KOPT-K1 (cell line): Measurements from ENCODE around the gene ZDHHC13.

Source experiments
- H3K27ac ChIP-seq: fragments of 200-600 bp; sonication (generic); 2 replicates; pipeline ENCODE4 v1.5.1; 2016; ENCODE audit warnings: antibody characterized with exemption, mild to moderate bottlenecking, low read depth, low read length; ENCODE audit not compliant: poor library complexity, severe bottlenecking
- H3K36me3 ChIP-seq: fragments of 200-600 bp; sonication (generic); 2 replicates; pipeline ENCODE4 v1.5.1; 2017; ENCODE audit warnings: antibody characterized with exemption, mild to moderate bottlenecking, low read length, moderate library complexity; ENCODE audit not compliant: insufficient read depth
- H3K9me3 ChIP-seq: fragments of 200-600 bp; sonication (generic); 2 replicates; pipeline ENCODE4 v1.5.1; 2017; ENCODE audit warnings: antibody characterized with exemption, low read length, mild to moderate bottlenecking; ENCODE audit not compliant: insufficient read depth, poor library complexity, severe bottlenecking

Gene ZDHHC13

DNA sequence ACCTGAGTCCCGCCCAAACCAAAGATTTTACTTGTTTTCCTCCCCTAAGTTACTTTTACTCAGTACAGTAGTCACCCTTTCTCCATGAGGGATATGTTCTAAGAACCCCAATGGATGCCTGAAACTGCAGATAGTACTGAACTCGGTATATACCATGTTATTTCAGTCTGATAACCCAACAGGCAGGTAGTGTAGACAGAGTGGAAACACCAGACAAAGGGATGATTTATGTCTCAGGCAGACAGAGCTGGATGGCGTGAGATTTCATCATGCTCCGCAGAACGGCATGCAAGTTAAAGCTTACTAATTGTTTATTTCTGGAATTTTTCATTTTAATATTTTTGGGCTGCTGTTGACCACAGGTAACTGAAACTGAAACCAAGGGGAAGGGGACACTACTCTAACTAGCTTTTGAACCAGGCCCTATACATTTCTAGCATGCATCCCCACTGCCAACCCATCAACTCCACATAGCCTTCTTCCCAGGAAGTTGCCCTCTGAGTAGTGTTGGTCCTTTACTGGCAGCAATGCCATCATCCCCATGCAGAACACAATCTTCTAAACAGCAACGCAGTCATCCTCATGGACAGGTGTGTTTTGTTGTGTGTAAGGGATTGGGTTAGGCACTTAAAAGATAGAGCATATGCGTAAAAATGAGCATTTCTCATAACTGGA, 57.1 kb downstream of the ZDHHC13 start:
- Histone ChIP-seq H3K36me3 (peaks cover 75% of the 10 kb centered on the region), H3K9me3 (no peaks in the 10 kb centered on the region), H3K27ac (no peak overlapping the region)

DNA sequence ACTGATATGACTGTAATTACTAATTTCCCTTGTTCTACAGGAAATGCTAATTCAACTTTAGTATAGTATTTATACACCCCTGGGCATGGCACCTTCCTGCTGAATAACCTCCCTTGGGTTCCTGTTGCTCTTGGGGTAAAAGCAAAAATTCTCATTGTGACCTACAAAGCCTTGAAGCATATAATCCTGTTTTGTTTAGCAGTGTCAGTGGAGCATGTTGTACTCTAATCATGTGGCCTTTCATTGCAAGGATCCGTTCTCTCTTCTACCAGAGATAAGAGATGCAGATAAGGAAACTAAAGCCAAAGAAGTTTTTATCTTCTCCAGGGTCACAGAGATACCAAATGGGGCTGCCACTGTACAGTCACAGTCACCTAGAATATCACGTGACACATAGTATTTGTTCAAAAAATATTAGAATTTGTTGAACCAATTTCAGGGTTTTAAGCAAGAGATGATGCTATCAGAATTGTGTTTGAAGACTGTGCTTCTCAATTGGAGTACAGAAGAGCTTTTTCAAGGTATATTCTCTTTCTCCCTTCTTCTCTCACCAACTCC, 59.7 kb downstream of the ZDHHC13 start:
- Histone ChIP-seq H3K36me3 (peaks cover 51% of the 10 kb centered on the region), H3K27ac (no peak overlapping the region), H3K9me3 (no peaks in the 10 kb centered on the region)

GRCh38 chr11:19181531-19182261, 64.7 kb downstream of the ZDHHC13 start:
- Histone ChIP-seq H3K9me3 (no peaks in the 10 kb centered on the region), H3K36me3 (peaks cover 8% of the 10 kb centered on the region), H3K27ac (no peak overlapping the region)

DNA sequence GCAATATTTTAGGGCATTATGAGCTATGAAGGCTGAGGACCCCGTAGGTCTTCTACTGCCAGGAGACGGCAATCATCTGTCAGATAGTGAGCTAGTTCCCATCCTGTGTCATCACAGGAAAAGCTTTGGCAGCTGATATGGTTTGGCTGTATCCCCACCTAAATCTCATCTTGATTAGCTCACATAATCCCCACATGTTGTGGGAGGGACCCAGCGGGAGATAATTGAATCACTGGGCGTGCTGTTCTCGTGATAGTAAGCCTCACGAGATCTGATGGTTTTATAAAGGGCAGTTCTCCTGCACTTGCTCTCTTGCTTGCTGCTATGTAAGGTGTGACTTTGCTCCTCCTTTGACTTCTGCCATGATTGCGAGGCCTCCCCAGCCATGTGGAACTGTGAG, 66.7 kb downstream of the ZDHHC13 start:
- no peak overlapping the region for H3K27ac ChIP-seq
- H3K36me3 ChIP-seq, result no peaks in the 10 kb centered on the region
- no peaks in the 10 kb centered on the region for H3K9me3 ChIP-seq

DNA sequence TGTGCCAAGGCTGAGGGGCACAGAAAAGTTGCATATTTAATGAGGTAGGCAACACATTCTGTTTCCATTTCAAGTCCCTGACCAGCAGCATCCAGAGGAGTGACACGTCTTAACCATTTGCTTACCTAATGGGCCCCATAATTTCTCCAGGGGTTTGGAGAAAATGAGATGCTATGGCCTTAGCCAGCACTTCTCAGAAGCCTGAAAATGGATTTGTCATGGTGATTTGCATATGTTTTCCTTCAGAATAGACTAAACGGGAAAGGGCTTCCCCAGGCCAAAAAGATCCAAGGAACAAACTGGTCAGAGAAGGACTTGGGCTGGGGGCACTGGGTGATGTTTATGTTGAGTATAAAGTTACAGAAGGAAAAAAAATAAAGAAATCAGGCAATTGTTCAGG, 68.1 kb downstream of the ZDHHC13 start:
- no peaks in the 10 kb centered on the region for H3K36me3 ChIP-seq
- no peak overlapping the region for H3K27ac ChIP-seq
- no peaks in the 10 kb centered on the region for H3K9me3 ChIP-seq

- Histone ChIP-seq H3K27ac (no peak overlapping the region), H3K36me3 (no peaks in the 10 kb centered on the region), H3K9me3 (no peaks in the 10 kb centered on the region)
Observed at GRCh38 chr11:19185516-19186052, 68.6 kb downstream of the ZDHHC13 start.

GRCh38 chr11:19187114-19187832, 70.3 kb downstream of the ZDHHC13 start:
- no peak overlapping the region for H3K27ac ChIP-seq
- H3K9me3 ChIP-seq, result no peaks in the 10 kb centered on the region
- no peaks in the 10 kb centered on the region for H3K36me3 ChIP-seq

- no peaks in the 10 kb centered on the region for H3K36me3 ChIP-seq
- no peaks in the 10 kb centered on the region for H3K9me3 ChIP-seq
- no peak overlapping the region for H3K27ac ChIP-seq
Observed at GRCh38 chr11:19187833-19188258, 70.9 kb downstream of the ZDHHC13 start.

DNA sequence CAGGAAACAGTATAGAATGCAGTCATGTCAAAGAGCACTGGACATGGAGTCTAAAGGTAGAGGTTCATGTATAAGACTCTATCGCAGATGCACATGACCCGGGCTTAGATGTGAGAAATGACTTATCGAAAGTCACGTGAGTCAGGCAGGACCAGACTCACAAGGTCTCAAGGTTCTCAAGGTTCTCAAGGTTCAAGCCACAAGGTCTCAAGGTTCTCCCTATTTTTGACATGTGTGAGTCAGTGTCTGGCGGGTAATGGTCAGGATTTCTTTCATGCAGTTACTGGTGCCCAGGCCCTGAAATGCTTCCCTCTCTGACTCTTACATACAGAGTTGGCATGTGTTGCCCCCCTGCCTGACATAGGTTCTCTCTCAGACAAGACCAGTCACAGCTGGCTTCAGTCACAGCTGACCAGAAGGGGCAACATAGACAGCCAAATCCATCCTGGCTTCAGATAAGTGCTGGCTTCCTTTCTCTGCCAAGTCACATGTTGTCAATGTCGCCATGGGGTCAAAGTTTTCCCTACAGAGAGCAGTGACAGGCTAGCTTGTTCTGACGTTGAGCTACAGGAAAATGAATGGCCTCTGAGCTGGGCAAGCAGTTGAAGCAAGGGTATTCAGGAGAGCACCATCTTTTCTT, 74.7 kb downstream of the ZDHHC13 start:
- Histone ChIP-seq H3K36me3 (no peaks in the 10 kb centered on the region), H3K27ac (no peak overlapping the region), H3K9me3 (no peaks in the 10 kb centered on the region)

DNA sequence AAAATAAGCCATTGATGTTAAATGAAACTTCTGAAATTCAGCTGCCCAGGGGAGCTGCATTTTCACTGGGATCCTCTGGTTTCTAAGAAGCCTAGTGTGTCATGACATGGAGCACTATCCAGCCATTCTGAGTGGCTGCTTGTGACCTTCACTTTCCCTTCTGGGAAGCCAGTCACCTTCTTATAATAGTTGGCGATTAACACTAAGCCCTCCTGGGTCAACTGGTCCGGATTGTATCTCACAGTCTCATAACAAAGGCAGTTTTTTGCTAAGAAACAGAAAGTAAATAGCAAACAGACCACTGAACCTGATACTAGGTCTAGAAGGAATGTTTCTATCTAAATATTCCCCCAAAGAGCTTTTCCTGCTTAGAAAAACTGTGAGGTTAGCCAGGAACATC, 76.9 kb downstream of the ZDHHC13 start:
- no peaks in the 10 kb centered on the region for H3K9me3 ChIP-seq
- H3K27ac ChIP-seq, result no peak overlapping the region
- H3K36me3 ChIP-seq, result no peaks in the 10 kb centered on the region

DNA sequence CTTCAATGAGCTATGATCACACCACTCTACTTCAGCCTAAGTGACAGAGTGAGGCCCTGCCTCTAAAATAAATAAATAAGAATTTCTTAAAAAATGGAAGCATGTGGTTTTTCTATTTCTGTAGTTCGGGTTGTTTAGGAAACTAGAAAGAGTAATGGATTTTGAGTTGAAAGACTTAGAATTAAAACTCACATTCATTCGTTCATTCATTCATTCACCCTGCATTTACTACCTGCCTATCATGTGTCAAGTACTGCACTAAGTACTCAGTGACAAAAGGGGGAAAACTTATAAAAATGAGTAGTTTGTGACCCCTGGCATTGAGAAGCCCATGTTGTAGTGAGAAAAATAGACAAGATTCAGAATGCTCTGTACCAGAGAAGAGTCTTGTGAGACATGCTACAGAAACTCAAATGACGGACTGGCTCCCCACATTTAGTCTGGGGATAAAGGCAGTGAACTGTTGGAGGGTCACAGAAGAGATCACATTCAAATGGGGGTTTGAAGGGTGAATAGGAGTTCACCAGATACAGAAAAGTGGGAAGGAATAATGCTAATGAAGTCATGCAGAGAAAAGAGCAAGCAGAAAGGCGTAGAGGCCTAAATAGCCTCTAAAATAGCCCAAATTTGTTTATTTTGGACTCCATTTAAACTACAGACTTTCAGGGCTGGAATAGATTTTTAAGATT, 77.8 kb downstream of the ZDHHC13 start:
- Histone ChIP-seq H3K9me3 (no peaks in the 10 kb centered on the region), H3K36me3 (no peaks in the 10 kb centered on the region), H3K27ac (no peak overlapping the region)

DNA sequence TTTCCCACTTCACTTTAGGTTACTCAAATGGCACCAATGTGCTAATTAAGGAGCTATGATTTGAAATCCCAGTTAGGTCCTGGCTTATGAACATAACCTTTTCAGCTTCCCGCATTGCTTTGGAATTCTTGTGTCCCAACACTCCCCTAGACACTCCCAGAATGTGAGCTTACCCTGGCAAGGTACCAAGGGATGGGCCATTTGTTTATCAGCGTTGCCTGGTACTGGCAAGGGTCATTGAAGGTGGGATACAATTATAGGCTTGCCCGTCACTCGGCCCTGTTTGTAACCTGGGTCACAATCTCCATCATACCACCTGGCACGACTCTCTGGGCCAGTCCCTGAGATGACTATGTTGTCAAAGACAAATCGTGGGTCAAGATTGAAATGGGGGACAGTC, 79.5 kb downstream of the ZDHHC13 start:
- Histone ChIP-seq H3K9me3 (no peaks in the 10 kb centered on the region), H3K36me3 (no peaks in the 10 kb centered on the region), H3K27ac (no peak overlapping the region)

DNA sequence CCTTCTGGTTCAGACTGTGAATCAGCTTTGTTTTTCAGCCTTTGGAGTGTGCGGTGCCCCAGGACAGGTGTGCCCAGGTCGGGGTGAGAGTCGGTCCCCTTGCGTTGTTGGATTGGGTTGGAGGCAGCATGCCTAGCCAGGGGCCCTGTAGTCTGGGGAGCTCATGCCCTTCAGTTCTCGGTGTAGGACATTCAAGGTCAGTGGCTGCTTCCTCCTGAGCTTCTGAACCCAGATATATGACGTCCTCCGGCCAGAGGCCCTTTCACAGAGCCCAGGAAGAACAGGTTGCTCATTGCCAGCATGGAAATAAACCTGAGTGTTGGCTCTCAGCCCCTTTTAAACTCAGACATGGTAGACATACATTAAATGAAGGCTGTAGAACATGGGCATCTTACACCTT, 82.1 kb downstream of the ZDHHC13 start:
- H3K27ac ChIP-seq, result no peak overlapping the region

DNA sequence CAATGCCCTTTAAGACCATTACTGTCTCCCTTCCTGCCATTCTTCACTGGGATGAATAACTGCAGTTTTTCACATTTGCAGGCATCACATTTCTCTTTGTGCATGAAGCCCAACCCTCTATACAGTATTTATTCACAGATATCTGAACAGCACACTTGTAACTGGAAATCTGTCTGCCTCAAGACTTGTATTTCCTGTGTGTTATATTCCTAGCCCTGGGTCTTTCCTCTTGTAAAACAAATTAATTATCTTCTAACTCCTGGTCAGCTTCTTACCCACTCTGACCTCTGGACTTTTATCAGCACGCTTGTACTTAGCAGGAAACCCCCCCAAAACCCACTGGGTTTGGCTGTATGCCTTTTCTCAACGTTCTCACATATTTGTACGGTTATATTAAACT, 82.8 kb downstream of the ZDHHC13 start:
- H3K36me3 ChIP-seq, result no peaks in the 10 kb centered on the region
- H3K9me3 ChIP-seq, result no peaks in the 10 kb centered on the region
- H3K27ac ChIP-seq, result no peak overlapping the region

More for the DNA sequence above, 82.1 kb downstream of the ZDHHC13 start:
- Histone ChIP-seq H3K36me3 (no peaks in the 10 kb centered on the region), H3K9me3 (no peaks in the 10 kb centered on the region)
